ENCODE measurements around the gene HTR1B.

DNA sequence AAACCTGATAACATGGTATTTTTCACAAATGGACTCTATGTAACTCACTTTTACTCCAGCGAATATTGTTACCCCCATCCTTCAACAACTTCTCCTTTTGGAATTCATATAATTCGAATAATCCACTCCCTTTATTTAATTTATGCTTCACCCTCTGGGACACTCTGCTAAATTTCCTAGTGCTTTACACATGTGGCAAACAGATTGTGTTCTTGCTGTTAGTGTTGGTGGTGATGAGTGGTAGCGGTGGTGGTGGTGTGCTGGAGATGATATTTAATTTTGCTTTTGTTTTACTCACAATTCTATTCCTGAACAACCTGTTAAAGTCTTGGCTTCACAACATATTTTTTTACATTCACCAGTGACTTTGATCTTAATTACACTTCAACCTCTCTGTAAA lies 32.8 kb downstream of the HTR1B start:
- TF ChIP-seq POLR2A (IDR thresholded peaks at IDR 0.05) (no peak), CTCF (IDR thresholded peaks at IDR 0.05) (no peak)

All from testis (tissue), 2 donors.